Measurements from ENCODE around the gene REV3L. TPM values are rescaled to one million over a fixed set of nuclear protein-coding genes. Genes with fewer than 3 reads are reported as not detected.
"Not testable (repeated sequence)": the region's sequence is repeated elsewhere in the genome, so short reads cannot be mapped to it uniquely, and the experiment has no call there.

The REV3L gene
- total RNA-seq, 1 donor from 2014 or later = 42.3 TPM

- H3K4me3 ChIP-seq (ENCODE audit: low read length in 3 of 3) = no peak overlapping the region
- H3K9me3 ChIP-seq (ENCODE audit: control insufficient read depth in 3 of 3, low read length in 3 of 3) = no peaks in the 10 kb centered on the region
- H3K4me1 ChIP-seq (ENCODE audit: control insufficient read depth in 3 of 3, insufficient read depth in 3 of 3, low read length in 3 of 3) = peaks cover 0 to 5% (median 3%) of the 10 kb centered on the region in 3 donors
- no peak overlapping the region for H3K9ac ChIP-seq (ENCODE audit: low read depth in 1 of 3, low read length in 3 of 3)
- peaks cover 0 to 4% (median 2%) of the 10 kb centered on the region in 3 donors for H3K36me3 ChIP-seq (ENCODE audit: control insufficient read depth in 3 of 3, insufficient read depth in 3 of 3, low read length in 3 of 3)
- no peaks in the 10 kb centered on the region for H3K27me3 ChIP-seq (ENCODE audit: control insufficient read depth in 3 of 3, insufficient read depth in 3 of 3, low read length in 3 of 3)
- H3K27ac ChIP-seq (ENCODE audit: low read depth, low read length) = no peak overlapping the region
Observed at GRCh38 chr6:111297776-111298175, 185.2 kb downstream of the REV3L start.

GRCh38 chr6:111294374-111294967 is 188.5 kb downstream of the REV3L start:
- Histone ChIP-seq H3K27ac (ENCODE audit: low read depth, low read length) (no peak overlapping the region), H3K36me3 (ENCODE audit: control insufficient read depth in 3 of 3, insufficient read depth in 3 of 3, low read length in 3 of 3) (peaks cover 0 to 2% (median 2%) of the 10 kb centered on the region in 3 donors), H3K4me3 (ENCODE audit: low read length in 3 of 3) (no peak overlapping the region), H3K9me3 (ENCODE audit: control insufficient read depth in 3 of 3, low read length in 3 of 3) (no peaks in the 10 kb centered on the region), H3K27me3 (ENCODE audit: control insufficient read depth in 3 of 3, insufficient read depth in 3 of 3, low read length in 3 of 3) (no peaks in the 10 kb centered on the region), H3K9ac (ENCODE audit: low read depth in 1 of 3, low read length in 3 of 3) (no peak overlapping the region), H3K4me1 (ENCODE audit: control insufficient read depth in 3 of 3, insufficient read depth in 3 of 3, low read length in 3 of 3) (peaks cover 8 to 18% (median 12%) of the 10 kb centered on the region in 3 donors)

GRCh38 chr6:111291336-111292259 is 191.4 kb downstream of the REV3L start:
- no peaks in the 10 kb centered on the region for H3K27me3 ChIP-seq (ENCODE audit: control insufficient read depth in 3 of 3, insufficient read depth in 3 of 3, low read length in 3 of 3)
- no peaks in the 10 kb centered on the region for H3K9me3 ChIP-seq (ENCODE audit: control insufficient read depth in 3 of 3, low read length in 3 of 3)
- no peak overlapping the region for H3K9ac ChIP-seq (ENCODE audit: low read depth in 1 of 3, low read length in 3 of 3)
- no peak overlapping the region for H3K27ac ChIP-seq (ENCODE audit: low read depth, low read length)
- no peak overlapping the region for H3K4me3 ChIP-seq (ENCODE audit: low read length in 3 of 3)
- H3K36me3 ChIP-seq (ENCODE audit: control insufficient read depth in 3 of 3, insufficient read depth in 3 of 3, low read length in 3 of 3) = no peaks in the 10 kb centered on the region
- peaks cover 8 to 21% (median 12%) of the 10 kb centered on the region in 3 donors for H3K4me1 ChIP-seq (ENCODE audit: control insufficient read depth in 3 of 3, insufficient read depth in 3 of 3, low read length in 3 of 3)

GRCh38 chr6:111290689-111291335 is 192.2 kb downstream of the REV3L start:
- H3K27ac ChIP-seq (ENCODE audit: low read depth, low read length); H3K36me3 ChIP-seq (ENCODE audit: control insufficient read depth in 3 of 3, insufficient read depth in 3 of 3, low read length in 3 of 3); H3K9ac ChIP-seq (ENCODE audit: low read depth in 1 of 3, low read length in 3 of 3); H3K27me3 ChIP-seq (ENCODE audit: control insufficient read depth in 3 of 3, insufficient read depth in 3 of 3, low read length in 3 of 3); H3K9me3 ChIP-seq (ENCODE audit: control insufficient read depth in 3 of 3, low read length in 3 of 3); H3K4me3 ChIP-seq (ENCODE audit: low read length in 3 of 3): not testable (repeated sequence)
- peaks cover 8 to 21% (median 12%) of the 10 kb centered on the region in 3 donors for H3K4me1 ChIP-seq (ENCODE audit: control insufficient read depth in 3 of 3, insufficient read depth in 3 of 3, low read length in 3 of 3)

- H3K9ac ChIP-seq (ENCODE audit: low read depth in 1 of 3, low read length in 3 of 3); H3K4me3 ChIP-seq (ENCODE audit: low read length in 3 of 3); H3K27ac ChIP-seq (ENCODE audit: low read depth, low read length); H3K36me3 ChIP-seq (ENCODE audit: control insufficient read depth in 3 of 3, insufficient read depth in 3 of 3, low read length in 3 of 3); H3K9me3 ChIP-seq (ENCODE audit: control insufficient read depth in 3 of 3, low read length in 3 of 3); H3K4me1 ChIP-seq (ENCODE audit: control insufficient read depth in 3 of 3, insufficient read depth in 3 of 3, low read length in 3 of 3); H3K27me3 ChIP-seq (ENCODE audit: control insufficient read depth in 3 of 3, insufficient read depth in 3 of 3, low read length in 3 of 3): not testable (repeated sequence)
Observed at GRCh38 chr6:111284356-111284755, 198.7 kb downstream of the REV3L start.

GRCh38 chr6:111283707-111284106 is 199.3 kb downstream of the REV3L start:
- Histone ChIP-seq H3K36me3 (ENCODE audit: control insufficient read depth in 3 of 3, insufficient read depth in 3 of 3, low read length in 3 of 3) (peaks cover 5 to 10% (median 6%) of the 10 kb centered on the region in 3 donors), H3K4me3 (ENCODE audit: low read length in 3 of 3) (no peak overlapping the region), H3K4me1 (ENCODE audit: control insufficient read depth in 3 of 3, insufficient read depth in 3 of 3, low read length in 3 of 3) (no peaks in the 10 kb centered on the region), H3K9ac (ENCODE audit: low read depth in 1 of 3, low read length in 3 of 3) (no peak overlapping the region), H3K27ac (ENCODE audit: low read depth, low read length) (no peak overlapping the region), H3K9me3 (ENCODE audit: control insufficient read depth in 3 of 3, low read length in 3 of 3) (no peaks in the 10 kb centered on the region), H3K27me3 (ENCODE audit: control insufficient read depth in 3 of 3, insufficient read depth in 3 of 3, low read length in 3 of 3) (no peaks in the 10 kb centered on the region)

GRCh38 chr6:111282515-111282914 is 200.5 kb downstream of the REV3L start:
- Histone ChIP-seq H3K27me3 (ENCODE audit: control insufficient read depth in 3 of 3, insufficient read depth in 3 of 3, low read length in 3 of 3) (no peaks in the 10 kb centered on the region), H3K27ac (ENCODE audit: low read depth, low read length) (no peak overlapping the region), H3K4me1 (ENCODE audit: control insufficient read depth in 3 of 3, insufficient read depth in 3 of 3, low read length in 3 of 3) (no peaks in the 10 kb centered on the region), H3K4me3 (ENCODE audit: low read length in 3 of 3) (no peak overlapping the region), H3K36me3 (ENCODE audit: control insufficient read depth in 3 of 3, insufficient read depth in 3 of 3, low read length in 3 of 3) (peaks cover 5 to 15% (median 10%) of the 10 kb centered on the region in 3 donors), H3K9ac (ENCODE audit: low read depth in 1 of 3, low read length in 3 of 3) (no peak overlapping the region), H3K9me3 (ENCODE audit: control insufficient read depth in 3 of 3, low read length in 3 of 3) (no peaks in the 10 kb centered on the region)

- H3K27ac ChIP-seq (ENCODE audit: low read depth, low read length) = no peak overlapping the region
- H3K4me3 ChIP-seq (ENCODE audit: low read length in 3 of 3) = no peak overlapping the region
- no peak overlapping the region for H3K9ac ChIP-seq (ENCODE audit: low read depth in 1 of 3, low read length in 3 of 3)
- no peaks in the 10 kb centered on the region for H3K27me3 ChIP-seq (ENCODE audit: control insufficient read depth in 3 of 3, insufficient read depth in 3 of 3, low read length in 3 of 3)
- H3K36me3 ChIP-seq (ENCODE audit: control insufficient read depth in 3 of 3, insufficient read depth in 3 of 3, low read length in 3 of 3) = peaks cover 17 to 28% (median 18%) of the 10 kb centered on the region in 3 donors
- H3K9me3 ChIP-seq (ENCODE audit: control insufficient read depth in 3 of 3, low read length in 3 of 3) = no peaks in the 10 kb centered on the region
- no peaks in the 10 kb centered on the region for H3K4me1 ChIP-seq (ENCODE audit: control insufficient read depth in 3 of 3, insufficient read depth in 3 of 3, low read length in 3 of 3)
Observed at GRCh38 chr6:111280445-111280955, 202.5 kb downstream of the REV3L start.

- H3K9me3 ChIP-seq (ENCODE audit: control insufficient read depth in 3 of 3, low read length in 3 of 3) = peaks cover 0 to 5% (median 5%) of the 10 kb centered on the region in 3 donors
- H3K9ac ChIP-seq (ENCODE audit: low read depth in 1 of 3, low read length in 3 of 3) = no peak overlapping the region
- H3K36me3 ChIP-seq (ENCODE audit: control insufficient read depth in 3 of 3, insufficient read depth in 3 of 3, low read length in 3 of 3) = peaks cover 24 to 41% (median 30%) of the 10 kb centered on the region in 3 donors
- H3K4me3 ChIP-seq (ENCODE audit: low read length in 3 of 3) = no peak overlapping the region
- H3K4me1 ChIP-seq (ENCODE audit: control insufficient read depth in 3 of 3, insufficient read depth in 3 of 3, low read length in 3 of 3) = no peaks in the 10 kb centered on the region
- H3K27me3 ChIP-seq (ENCODE audit: control insufficient read depth in 3 of 3, insufficient read depth in 3 of 3, low read length in 3 of 3) = no peaks in the 10 kb centered on the region
- H3K27ac ChIP-seq (ENCODE audit: low read depth, low read length) = no peak overlapping the region
Observed at GRCh38 chr6:111278731-111279130, 204.3 kb downstream of the REV3L start.
